Measurements from ENCODE around the gene GIT2. TPM values are rescaled to one million over a fixed set of nuclear protein-coding genes. Genes with fewer than 3 reads are reported as not detected.

The GIT2 gene
- total and polyA plus RNA-seq, 2 of the 13 experiments (the other 11 are each of a cell fraction or from before 2014, with no cell fraction given), result 18.4 to 19.8 TPM

GRCh38 chr12:109897029-109897428 is 99.1 kb downstream of the GIT2 start (continued):
- TF ChIP-seq NKX3-1 (CRISPR knock-in tag; IDR thresholded peaks at IDR 0.05) (no peak), ZNF160 (CRISPR knock-in tag; IDR thresholded peaks at IDR 0.05) (no peak), LCORL (IDR thresholded peaks at IDR 0.05) (no peak), LCORL (CRISPR knock-in tag; IDR thresholded peaks at IDR 0.05) (no peak), CC2D1A (CRISPR knock-in tag; IDR thresholded peaks at IDR 0.05) (no peak), CREB3 (CRISPR knock-in tag; IDR thresholded peaks at IDR 0.05) (no peak)

GRCh38 chr12:109896188-109896587 is 100.0 kb downstream of the GIT2 start:
- CTCF ChIA-PET (ENCODE audit: low intra/inter-chr PET ratio, low total read pairs), result no interaction called here
- H3K4me1 ChIP-seq (ENCODE audit: insufficient read depth, low read length), result peaks cover 70% of the 10 kb centered on the region
- no peaks in the 10 kb centered on the region for H3K9me3 ChIP-seq (ENCODE audit: low read length)
- H4K20me1 ChIP-seq (ENCODE audit: insufficient read depth, low read length), result no peaks in the 10 kb centered on the region
- H3K9ac ChIP-seq (ENCODE audit: insufficient read depth, low read depth, low read length), result no peak overlapping the region
- peaks cover 9% of the 10 kb centered on the region for H3K79me2 ChIP-seq (ENCODE audit: insufficient read depth, low read length)
- FAIRE-seq (no peak), DNase-seq (ENCODE audit: low spot score) (no peak), ATAC-seq (no peak)
- H2AFZ ChIP-seq (ENCODE audit: low read length), result no peak overlapping the region
- H3K27ac ChIP-seq (ENCODE audit: extremely low read length, insufficient read depth, low read length), result no peak overlapping the region
- BruUV-seq (replicated peaks), result no TSS peak
- no peak overlapping the region for H3K4me3 ChIP-seq (replicated peaks in 1 of 3; ENCODE audit: insufficient read depth in 1 of 3, low read depth in 2 of 3, low read length in 3 of 3)
- WGBS (ENCODE audit: low lambda C conversion rate), result 75% methylated on average over 5 of the region's 6 CpGs
- peaks cover 0 to 3% of the 10 kb centered on the region in 2 experiments; a peak in 2 of 5 replicates for H3K27me3 ChIP-seq (ENCODE audit: control insufficient read depth in 1 of 2, insufficient read depth in 2 of 2, low read length in 2 of 2)
- POLR2A ChIA-PET, result no interaction called here
- intact Hi-C loops (cut with micrococcal nuclease; ENCODE audit: unreplicated experiment), result no loop called here
- no peak overlapping the region for H3K4me2 ChIP-seq (ENCODE audit: low read depth, low read length)
- no peaks in the 10 kb centered on the region for H3K36me3 ChIP-seq (replicated peaks in 1 of 2; ENCODE audit: control insufficient read depth in 1 of 2, insufficient read depth in 2 of 2, low read length in 2 of 2)
- in situ Hi-C loops (cut with HindIII; ENCODE audit: extremely low pct_ligation_motif_present, low pct_unique_long_range_greater_than_20kb), result no loop called here
- TF ChIP-seq ZNF703 (CRISPR knock-in tag; IDR thresholded peaks at IDR 0.05; ENCODE audit: borderline replicate concordance) (no peak), CSRNP2 (CRISPR knock-in tag; conservative IDR thresholded peaks at IDR 0.05; ENCODE audit: low read depth) (no peak), MED13 (CRISPR knock-in tag; IDR thresholded peaks at IDR 0.05) (no peak), ZNF704 (CRISPR knock-in tag; IDR thresholded peaks at IDR 0.05; ENCODE audit: borderline replicate concordance) (no peak), CEBPG (CRISPR knock-in tag; IDR thresholded peaks at IDR 0.05) (no peak), MYNN (CRISPR knock-in tag; IDR thresholded peaks at IDR 0.05; ENCODE audit: low read depth) (no peak), ZSCAN25 (CRISPR knock-in tag; IDR thresholded peaks at IDR 0.05) (no peak), ZBTB7B (CRISPR knock-in tag; IDR thresholded peaks at IDR 0.05) (no peak), ZNF776 (CRISPR knock-in tag; IDR thresholded peaks at IDR 0.05) (no peak), ZNF605 (CRISPR knock-in tag; IDR thresholded peaks at IDR 0.05) (no peak), ISL2 (CRISPR knock-in tag; IDR thresholded peaks at IDR 0.05) (no peak), HOXD1 (CRISPR knock-in tag; IDR thresholded peaks at IDR 0.05) (no peak), ZNF260 (CRISPR knock-in tag; IDR thresholded peaks at IDR 0.05; ENCODE audit: borderline replicate concordance, low read depth) (no peak), ZNF557 (CRISPR knock-in tag; IDR thresholded peaks at IDR 0.05) (no peak), ZFP36 (IDR thresholded peaks at IDR 0.05; ENCODE audit: borderline replicate concordance, low read depth, low read length, partially characterized antibody) (no peak), MTF2 (CRISPR knock-in tag; IDR thresholded peaks at IDR 0.05; ENCODE audit: borderline replicate concordance) (no peak), TOE1 (CRISPR knock-in tag; IDR thresholded peaks at IDR 0.05) (no peak)

All from HepG2 (cell line).